Psoas muscle (tissue), 8 donors: ENCODE data around the gene JUP. TPM values are rescaled to one million over a fixed set of nuclear protein-coding genes. Genes with fewer than 3 reads are reported as not detected.

Experiments
- ATAC-seq, 4 donors: fragments of 200-7000 bp; cut with Tn5 transposase; one replicate each; pipeline ENCODE4 v1.9.1; 2020; ENCODE audit warnings: moderate library complexity in 3 of 4, mild to moderate bottlenecking in 2 of 4
- DNase-seq, 2 donors: peaks; one replicate each; pipeline ENCODE4 v3.0.0-alpha.2; 2020
- H3K27ac ChIP-seq: fragments of 200-600 bp; one replicate; pipeline ENCODE4 v1.8.0; 2022
- H3K27me3 ChIP-seq, 3 donors: fragments of 200-600 bp in 1 of 3; one replicate each; pipeline versions ENCODE4 v1.6.1 to v1.8.0; 2013 to 2022; ENCODE audit warnings: low read length in 2 of 3, mild to moderate bottlenecking in 2 of 3, moderate library complexity in 1 of 3; ENCODE audit not compliant: insufficient read depth in 3 of 3
- H3K36me3 ChIP-seq, 2 donors: fragments of 200-600 bp in 1 of 2; one replicate each; pipeline versions ENCODE4 v1.6.1 to v1.8.0; 2013 to 2022; ENCODE audit warnings: low read depth in 1 of 2, mild to moderate bottlenecking in 1 of 2, moderate library complexity in 1 of 2; ENCODE audit not compliant: insufficient read depth in 1 of 2
- H3K4me1 ChIP-seq: fragments of 200-600 bp; one replicate; pipeline ENCODE4 v1.8.0; 2022
- H3K4me3 ChIP-seq: fragments of 200-600 bp; one replicate; pipeline ENCODE4 v1.8.0; 2022; ENCODE audit warnings: mild to moderate bottlenecking
- H3K9me3 ChIP-seq: fragments of 200-600 bp; one replicate; pipeline ENCODE4 v1.8.0; 2022
- CTCF ChIP-seq: fragments of 200-600 bp; IDR thresholded peaks from one replicate; pipeline ENCODE4 v1.8.0; 2022; ENCODE audit warnings: antibody characterized with exemption
- WGBS, 3 donors: extraction: QIAGEN DNeasy Blood & Tissue Kit; methylation state at CpG; one replicate each; pipeline versions ENCODE4 v1.1.6 to v1.1.7; 2013; 5-methylcytosine and 5-hydroxymethylcytosine counted together
- intact Hi-C, 2 donors: fragments of 100-400 bp; cut with DNase I; formaldehyde crosslinking; loops; one replicate each; pipeline versions ENCODE4 v1.11.0 to v1.14.2; 2022
- polyA plus RNA-seq, 3 donors: library from polyadenylated mRNA; stranded (reverse); fragments of 200-250 nt; gene quantifications; one replicate each; pipeline ENCODE4 v1.2.3, GENCODE V29; 2013
- total RNA-seq, 4 donors: library from RNA; stranded (reverse); fragmentation: NEBNext Ultra II Directional in 2 of 4; extraction: Animal tissue kit (Norgen Biotek cat#: 25700) in 2 of 4; gene quantifications; one replicate each; pipeline versions ENCODE4 v1.2.1 to v1.2.4, GENCODE V29; 2021 to 2023
- donor health status: healthy with polysubstance abuse.
- donor health status: DM: no; HTN: no; CAD: no; lungs with moderate emphysema.
- donor health status: Bipolar disorder and iron deficiency.
- donor health status: healthy.
- donor health status: DM: yes; HTN: yes; CAD: no.
- donor health status: DM: no; HTN: no; CAD: no.
- donor health status: DM: no; HTN: no; CAD: no.
- donor health status: DM: yes; HTN: yes; CAD: no.

JUP gene
- total and polyA plus RNA-seq, 7 donors = 9.4 to 55.0 (median 30.3) TPM

- 10 to 15% (median 13%) methylated on average over 14 of the region's 14 CpGs for WGBS, 3 donors
- ATAC-seq (peak; percentile 82 to 95 (median 90)), DNase-seq (peak; percentile 79 to 91)
- Histone ChIP-seq H3K27me3 (no peaks in the 10 kb centered on the region), H3K4me1 (peaks cover 6% of the 10 kb centered on the region), H3K27ac (no peak overlapping the region), H3K36me3 (no peaks in the 10 kb centered on the region), H3K9me3 (no peaks in the 10 kb centered on the region), H3K4me3 (peak overlapping the region; percentile 12)
- peak; percentile 98 for TF ChIP-seq CTCF
- intact Hi-C loops = loop anchor here (1.0 kb wide), 1 partner anchor 63 kb away; no protein-coding TSS in a partner anchor
Measured at GRCh38 chr17:41801374-41802271, 15.1 kb upstream of the JUP start.

DNA sequence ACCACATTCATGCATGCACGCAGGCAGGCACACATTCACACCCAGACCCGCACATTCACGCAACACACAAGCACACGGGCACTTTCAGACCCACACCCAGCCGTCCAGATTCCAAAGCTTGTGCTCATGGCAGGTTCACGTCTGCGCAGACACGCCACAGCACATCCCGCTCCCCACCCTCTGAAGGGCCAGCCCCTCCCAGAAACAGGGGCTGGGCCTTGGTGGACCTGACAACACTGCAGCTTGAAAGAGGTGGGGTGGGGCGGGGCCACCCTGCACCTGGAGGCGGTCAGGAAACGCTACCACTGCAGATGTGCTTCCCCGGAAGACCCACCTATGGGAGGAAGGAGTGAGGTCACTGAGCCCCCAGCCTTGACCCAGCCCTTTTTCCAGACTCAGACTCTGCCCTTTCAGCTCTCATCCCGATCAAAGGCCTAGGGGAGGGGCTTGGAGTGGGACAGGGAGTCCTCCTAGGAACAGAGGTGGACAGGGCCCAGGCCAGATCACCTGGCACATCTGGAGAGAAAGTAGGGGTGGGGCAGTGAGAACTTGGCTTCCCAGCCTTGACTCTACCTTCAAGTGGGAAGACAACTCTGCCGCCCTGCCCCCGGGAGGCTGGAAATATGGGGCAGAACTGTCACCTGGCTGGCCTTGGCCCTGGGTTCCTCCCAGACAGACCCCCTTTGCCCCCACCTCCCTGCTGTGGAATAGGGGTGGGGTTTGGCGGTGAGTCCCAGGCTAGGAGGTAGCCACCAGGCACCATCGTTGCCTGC, 14.3 kb upstream of the JUP start:
- Histone ChIP-seq H3K36me3 (no peaks in the 10 kb centered on the region), H3K4me1 (peaks cover 6% of the 10 kb centered on the region), H3K27ac (no peak overlapping the region), H3K27me3 (no peaks in the 10 kb centered on the region), H3K9me3 (no peaks in the 10 kb centered on the region), H3K4me3 (no peak overlapping the region)
- peak; percentile 9 to 43 (median 17) for ATAC-seq
- intact Hi-C loops = loop anchor here (1.0 kb wide), 1 partner anchor 62 kb away; no protein-coding TSS in a partner anchor
- TF ChIP-seq CTCF = no peak
- 61 to 70% (median 66%) methylated on average over 18 of the region's 18 CpGs for WGBS, 3 donors
- no peak for DNase-seq

DNA sequence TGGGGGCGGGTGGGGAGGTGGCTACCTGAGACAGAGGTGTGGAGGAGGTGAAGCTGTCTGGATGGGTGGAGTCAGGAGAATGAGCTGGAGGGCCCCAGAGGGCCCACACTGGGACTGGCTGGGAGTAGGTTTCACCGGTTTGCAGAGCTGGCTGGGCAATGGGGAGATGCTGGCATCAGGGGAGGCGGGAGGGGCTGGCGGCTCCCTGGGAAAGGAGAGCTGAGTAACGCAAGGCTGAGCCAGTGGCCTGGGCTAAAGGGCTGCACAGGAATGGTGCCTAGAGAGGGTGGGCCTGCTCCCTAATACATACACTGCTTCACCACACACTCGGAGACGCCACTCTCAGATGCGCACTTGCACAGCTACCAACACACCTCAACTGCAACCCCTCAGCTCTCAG, 12.9 kb upstream of the JUP start:
- WGBS, 3 donors = 85 to 91% (median 87%) methylated on average over 6 to 8 of the region's 8 CpGs
- DNase-seq (no peak), ATAC-seq (no peak)
- no peak overlapping the region for H3K27ac ChIP-seq
- H3K36me3 ChIP-seq = no peaks in the 10 kb centered on the region
- intact Hi-C loops = no loop called here
- H3K9me3 ChIP-seq = no peaks in the 10 kb centered on the region
- no peak for TF ChIP-seq CTCF
- H3K4me1 ChIP-seq = peaks cover 6% of the 10 kb centered on the region
- H3K27me3 ChIP-seq = no peaks in the 10 kb centered on the region
- no peak overlapping the region for H3K4me3 ChIP-seq

GRCh38 chr17:41797377-41797776, 10.9 kb upstream of the JUP start:
- intact Hi-C loops = no loop called here

More at GRCh38 chr17:41797377-41797776, 10.9 kb upstream of the JUP start:
- TF ChIP-seq CTCF = no peak
- WGBS, 3 donors = 75 to 83% (median 77%) methylated on average over 3 of the region's 3 CpGs
- Histone ChIP-seq H3K9me3 (no peaks in the 10 kb centered on the region), H3K4me3 (no peak overlapping the region), H3K4me1 (peaks cover 6% of the 10 kb centered on the region), H3K27ac (no peak overlapping the region), H3K36me3 (no peaks in the 10 kb centered on the region), H3K27me3 (no peaks in the 10 kb centered on the region)
- ATAC-seq = no peak
- no peak for DNase-seq
